Pancreas (tissue), 10 donors: Measurements from ENCODE around the gene PSMD8. TPM values are rescaled to one million over a fixed set of nuclear protein-coding genes. Genes with fewer than 3 reads are reported as not detected.

Experiments
- ATAC-seq, 4 donors: fragments of 200-7000 bp; cut with Tn5 transposase; one replicate each; pipeline versions ENCODE4 v1.8.0 to v1.9.1; 2020; ENCODE audit warnings: mild to moderate bottlenecking in 4 of 4, moderate library complexity in 4 of 4
- DNase-seq, 6 donors: peaks; one replicate each; pipeline ENCODE4 v3.0.0-alpha.2; 2020
- FAIRE-seq: peaks from 2 replicates; lab custom pipeline; 2012; peaks lifted over from hg19 to GRCh38; lab: Jason Lieb, UNC
- H3K27ac ChIP-seq, 4 donors: fragments of 200-600 bp; sonication (generic); 1 replicate in 3 of 4; 2 replicates in 1 of 4; pipeline versions ENCODE4 v1.5.0 to v1.8.0; 2020
- H3K27me3 ChIP-seq, 4 donors: fragments of 200-600 bp; one replicate each; pipeline ENCODE4 v1.8.0; 2021
- H3K36me3 ChIP-seq, 3 donors: fragments of 200-600 bp; sonication (generic) in 1 of 3; one replicate each; pipeline versions ENCODE4 v1.5.0 to v1.8.0; 2020 to 2021
- H3K4me1 ChIP-seq, 3 donors: fragments of 200-600 bp; one replicate each; pipeline ENCODE4 v1.8.0; 2021
- H3K4me3 ChIP-seq, 4 donors: fragments of 200-600 bp; sonication (generic) in 2 of 4; one replicate each; pipeline versions ENCODE4 v1.5.0 to v1.8.0; 2020 to 2021
- H3K9me3 ChIP-seq, 4 donors: fragments of 200-600 bp; one replicate each; pipeline ENCODE4 v1.8.0; 2021
- WGBS, 2 donors: extraction: QIAGEN DNeasy Blood & Tissue Kit; methylation state at CpG; one replicate each; pipeline ENCODE4 v1.1.7; 2013; 5-methylcytosine and 5-hydroxymethylcytosine counted together
- intact Hi-C, 3 donors: fragments of 100-400 bp; cut with DNase I; formaldehyde crosslinking; loops; one replicate each; pipeline versions ENCODE4 v1.11.1 to v1.14.2; 2022
- polyA plus RNA-seq, 2 donors: library from polyadenylated mRNA; stranded (reverse); fragments of 200-250 nt; gene quantifications; one replicate each; pipeline ENCODE4 v1.2.3, GENCODE V29; 2013
- total RNA-seq, 6 donors: library from RNA; stranded (reverse); fragmentation: NEBNext Ultra II Directional in 4 of 6; extraction: Animal tissue kit (Norgen Biotek cat#: 25700) in 4 of 6; gene quantifications; one replicate each; pipeline versions ENCODE4 v1.2.1 to v1.2.4, GENCODE V29; 2021 to 2023
- TF ChIP-seq, protein P1 (sequence below), 4 donors: fragments of 200-600 bp; sonication (generic) in 3 of 4; IDR thresholded peaks; one replicate each; pipeline versions ENCODE4 v1.5.0 to v1.8.0; 2021; ENCODE audit warnings: antibody characterized with exemption in 4 of 4
- donor health status: healthy with polysubstance abuse.
- donor health status: DM: no; HTN: no; CAD: no; lungs with moderate emphysema.
- donor health status: DM: no; HTN: no; CAD: no.
- donor health status: control.
- donor health status: control.
- donor health status: Bipolar disorder and iron deficiency.
- donor health status: DM: yes; HTN: yes; CAD: no.
- donor health status: DM: no; HTN: no; CAD: no.
- donor health status: DM: no; HTN: no; CAD: no.
- donor health status: DM: yes; HTN: yes; CAD: no.

PSMD8 gene
- total and polyA plus RNA-seq, 8 donors = 25.3 to 76.0 (median 58.7) TPM

GRCh38 chr19:38367041-38367440 is 7.3 kb upstream of the PSMD8 start:
- Histone ChIP-seq H3K4me1 (no peaks in the 10 kb centered on the region), H3K4me3 (no peak overlapping the region), H3K36me3 (no peaks in the 10 kb centered on the region), H3K27ac (no peak overlapping the region), H3K9me3 (no peaks in the 10 kb centered on the region), H3K27me3 (no peaks in the 10 kb centered on the region)
- TF ChIP-seq, protein P1, sequence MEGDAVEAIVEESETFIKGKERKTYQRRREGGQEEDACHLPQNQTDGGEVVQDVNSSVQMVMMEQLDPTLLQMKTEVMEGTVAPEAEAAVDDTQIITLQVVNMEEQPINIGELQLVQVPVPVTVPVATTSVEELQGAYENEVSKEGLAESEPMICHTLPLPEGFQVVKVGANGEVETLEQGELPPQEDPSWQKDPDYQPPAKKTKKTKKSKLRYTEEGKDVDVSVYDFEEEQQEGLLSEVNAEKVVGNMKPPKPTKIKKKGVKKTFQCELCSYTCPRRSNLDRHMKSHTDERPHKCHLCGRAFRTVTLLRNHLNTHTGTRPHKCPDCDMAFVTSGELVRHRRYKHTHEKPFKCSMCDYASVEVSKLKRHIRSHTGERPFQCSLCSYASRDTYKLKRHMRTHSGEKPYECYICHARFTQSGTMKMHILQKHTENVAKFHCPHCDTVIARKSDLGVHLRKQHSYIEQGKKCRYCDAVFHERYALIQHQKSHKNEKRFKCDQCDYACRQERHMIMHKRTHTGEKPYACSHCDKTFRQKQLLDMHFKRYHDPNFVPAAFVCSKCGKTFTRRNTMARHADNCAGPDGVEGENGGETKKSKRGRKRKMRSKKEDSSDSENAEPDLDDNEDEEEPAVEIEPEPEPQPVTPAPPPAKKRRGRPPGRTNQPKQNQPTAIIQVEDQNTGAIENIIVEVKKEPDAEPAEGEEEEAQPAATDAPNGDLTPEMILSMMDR (IDR thresholded peaks at IDR 0.05) = no peak
- FAIRE-seq = no peak
- no peak for ATAC-seq
- DNase-seq = no peak
- intact Hi-C loops = no loop called here
- WGBS, 2 donors = 69 to 76% methylated on average over 12 of the region's 12 CpGs

- intact Hi-C loops = no loop called here
- no peak for DNase-seq
- no peaks in the 10 kb centered on the region for H3K4me1 ChIP-seq
- H3K4me3 ChIP-seq = no peak overlapping the region
- H3K9me3 ChIP-seq = no peaks in the 10 kb centered on the region
- TF ChIP-seq, protein P1 (IDR thresholded peaks at IDR 0.05) = no peak
- H3K27me3 ChIP-seq = no peaks in the 10 kb centered on the region
- no peak for FAIRE-seq
- no peak for ATAC-seq
- 74 to 81% methylated on average over 2 of the region's 2 CpGs for WGBS, 2 donors
- H3K27ac ChIP-seq = no peak overlapping the region
- H3K36me3 ChIP-seq = no peaks in the 10 kb centered on the region
Observed at GRCh38 chr19:38369584-38369983, 4.8 kb upstream of the PSMD8 start.

GRCh38 chr19:38370299-38370698 is 4.1 kb upstream of the PSMD8 start:
- Histone ChIP-seq H3K27ac (no peak overlapping the region), H3K9me3 (no peaks in the 10 kb centered on the region), H3K27me3 (no peaks in the 10 kb centered on the region), H3K36me3 (no peaks in the 10 kb centered on the region), H3K4me1 (no peaks in the 10 kb centered on the region), H3K4me3 (no peak overlapping the region)
- FAIRE-seq = no peak
- no peak for DNase-seq
- intact Hi-C loops = no loop called here
- ATAC-seq = no peak
- TF ChIP-seq, protein P1 (IDR thresholded peaks at IDR 0.05) = no peak
- 57 to 63% methylated on average over 12 of the region's 12 CpGs for WGBS, 2 donors

GRCh38 chr19:38371081-38371480 is 3.3 kb upstream of the PSMD8 start:
- Histone ChIP-seq H3K36me3 (no peaks in the 10 kb centered on the region), H3K4me1 (peaks cover 0 to 7% (median 4%) of the 10 kb centered on the region in 3 donors), H3K27ac (no peak overlapping the region), H3K27me3 (no peaks in the 10 kb centered on the region), H3K4me3 (no peak overlapping the region), H3K9me3 (no peaks in the 10 kb centered on the region)
- ATAC-seq (no peak), FAIRE-seq (no peak), DNase-seq (no peak)
- TF ChIP-seq, protein P1 (IDR thresholded peaks at IDR 0.05) = no peak
- intact Hi-C loops = no loop called here
- WGBS, 2 donors = 72 to 79% methylated on average over 6 of the region's 6 CpGs

DNA sequence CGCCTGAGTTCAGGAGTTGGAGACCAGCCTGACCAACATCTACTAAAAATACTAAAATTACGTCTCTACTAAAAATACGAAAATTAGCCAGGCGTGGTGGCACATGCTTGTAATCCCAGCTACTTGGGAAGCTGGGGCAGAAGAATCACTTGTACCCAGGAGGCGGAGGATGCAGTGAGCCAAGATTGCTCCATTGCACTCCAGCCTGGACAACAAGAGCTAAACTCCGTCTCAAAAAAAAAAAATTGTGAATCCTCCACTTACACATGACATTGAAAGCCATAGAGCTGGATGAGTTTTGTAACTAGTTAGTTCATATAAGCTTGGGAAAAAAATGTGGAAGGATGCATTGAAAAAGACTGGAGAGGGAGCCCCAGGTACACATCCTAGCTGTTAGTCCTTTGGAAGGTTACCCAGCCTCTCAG is 452 bp upstream of the PSMD8 start:
- Histone ChIP-seq H3K4me3 (peak overlapping the region; percentile 4 to 85 (median 38)), H3K9me3 (no peaks in the 10 kb centered on the region), H3K36me3 (no peaks in the 10 kb centered on the region), H3K27ac (peak overlapping the region; percentile 31 to 88 (median 78)), H3K4me1 (peaks cover 0 to 11% (median 4%) of the 10 kb centered on the region in 3 donors), H3K27me3 (no peaks in the 10 kb centered on the region)
- 63 to 66% methylated on average over 6 of the region's 6 CpGs for WGBS, 2 donors
- FAIRE-seq = no peak
- intact Hi-C loops = no loop called here
- TF ChIP-seq, protein P1 (IDR thresholded peaks at IDR 0.05) = no peak
- ATAC-seq = no peak
- DNase-seq = no peak
